DOHH2 (cell line): ENCODE data around the gene DGKA.

Experiments used
- CTCF ChIP-seq: fragments of 200-600 bp; sonication (generic); IDR thresholded peaks from one replicate; pipeline ENCODE4 v1.5.1; 2014; ENCODE audit warnings: antibody characterized with exemption, mild to moderate bottlenecking, low read depth, low read length; ENCODE audit not compliant: poor library complexity, severe bottlenecking
- EZH2phosphoT487 ChIP-seq: fragments of 200-600 bp; sonication (generic); IDR thresholded peaks from 2 replicates; pipeline ENCODE4 v1.6.1; 2017; ENCODE audit warnings: borderline replicate concordance, mild to moderate bottlenecking, antibody characterized with exemption, low read length, moderate library complexity, mixed read lengths

- TF ChIP-seq CTCF (no peak), EZH2phosphoT487 (no peak)
These were observed 2.3 kb downstream of the DGKA start for GRCh38 chr12:55933169-55933798.
